C4-2B (cell line): ENCODE data around the gene NCKAP5.

Source experiments
- H3K27ac ChIP-seq: fragments of 450-650 bp; 2 replicates; pipeline ENCODE4 v1.5.1; 2017
- ZFX ChIP-seq: fragments of 450-650 bp; IDR thresholded peaks from 2 replicates; pipeline ENCODE4 v1.6.1; 2017
- TF ChIP-seq, protein P1 (sequence below): fragments of 450-650 bp; conservative IDR thresholded peaks from 2 replicates; pipeline ENCODE4 v1.5.1; 2017; ENCODE audit warnings: mild to moderate bottlenecking

Gene NCKAP5

DNA sequence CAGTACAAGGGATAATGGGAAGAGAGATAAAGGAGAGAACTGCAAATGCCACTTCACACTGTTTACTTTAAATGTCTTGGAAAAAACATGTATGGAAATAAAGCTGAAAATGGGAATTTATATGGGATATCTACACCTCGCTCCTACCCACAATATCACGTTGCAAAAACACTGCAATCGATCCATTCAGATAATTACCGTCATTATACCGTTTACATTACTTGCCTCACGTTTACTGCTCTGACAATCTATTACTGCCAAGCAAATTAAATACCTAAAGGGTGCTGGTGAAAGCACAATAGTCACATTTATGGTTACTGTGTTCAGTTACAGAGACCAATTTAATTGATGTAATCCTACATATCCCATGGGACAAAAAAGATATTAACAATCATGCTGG, 683.6 kb downstream of the NCKAP5 start:
- TF ChIP-seq ZFX, result no peak
- TF ChIP-seq, protein P1, sequence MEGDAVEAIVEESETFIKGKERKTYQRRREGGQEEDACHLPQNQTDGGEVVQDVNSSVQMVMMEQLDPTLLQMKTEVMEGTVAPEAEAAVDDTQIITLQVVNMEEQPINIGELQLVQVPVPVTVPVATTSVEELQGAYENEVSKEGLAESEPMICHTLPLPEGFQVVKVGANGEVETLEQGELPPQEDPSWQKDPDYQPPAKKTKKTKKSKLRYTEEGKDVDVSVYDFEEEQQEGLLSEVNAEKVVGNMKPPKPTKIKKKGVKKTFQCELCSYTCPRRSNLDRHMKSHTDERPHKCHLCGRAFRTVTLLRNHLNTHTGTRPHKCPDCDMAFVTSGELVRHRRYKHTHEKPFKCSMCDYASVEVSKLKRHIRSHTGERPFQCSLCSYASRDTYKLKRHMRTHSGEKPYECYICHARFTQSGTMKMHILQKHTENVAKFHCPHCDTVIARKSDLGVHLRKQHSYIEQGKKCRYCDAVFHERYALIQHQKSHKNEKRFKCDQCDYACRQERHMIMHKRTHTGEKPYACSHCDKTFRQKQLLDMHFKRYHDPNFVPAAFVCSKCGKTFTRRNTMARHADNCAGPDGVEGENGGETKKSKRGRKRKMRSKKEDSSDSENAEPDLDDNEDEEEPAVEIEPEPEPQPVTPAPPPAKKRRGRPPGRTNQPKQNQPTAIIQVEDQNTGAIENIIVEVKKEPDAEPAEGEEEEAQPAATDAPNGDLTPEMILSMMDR, result no peak

DNA sequence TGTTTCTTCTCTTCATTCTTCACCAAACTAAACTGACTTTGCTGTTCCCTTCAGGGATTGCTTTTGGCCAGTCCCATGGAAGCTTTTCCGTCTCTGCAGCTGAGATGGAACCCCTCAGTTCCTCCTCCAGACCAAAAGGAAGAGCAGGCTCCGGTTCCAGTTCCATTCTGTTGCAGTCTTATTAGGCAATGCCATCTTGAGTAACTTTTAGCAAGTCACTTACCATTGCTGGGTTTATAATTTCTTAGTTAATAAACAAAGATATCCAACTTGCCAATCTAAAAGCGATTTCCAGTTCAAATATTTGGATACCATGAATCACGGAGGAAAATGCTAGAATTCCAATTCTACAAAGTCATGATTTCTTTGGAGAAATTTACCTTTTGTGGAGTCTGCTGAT, 684.0 kb downstream of the NCKAP5 start:
- H3K27ac ChIP-seq, result no peak overlapping the region
- TF ChIP-seq, protein P1, result no peak
- TF ChIP-seq ZFX, result no peak

More for the DNA sequence above, 683.6 kb downstream of the NCKAP5 start:
- no peak overlapping the region for H3K27ac ChIP-seq

DNA sequence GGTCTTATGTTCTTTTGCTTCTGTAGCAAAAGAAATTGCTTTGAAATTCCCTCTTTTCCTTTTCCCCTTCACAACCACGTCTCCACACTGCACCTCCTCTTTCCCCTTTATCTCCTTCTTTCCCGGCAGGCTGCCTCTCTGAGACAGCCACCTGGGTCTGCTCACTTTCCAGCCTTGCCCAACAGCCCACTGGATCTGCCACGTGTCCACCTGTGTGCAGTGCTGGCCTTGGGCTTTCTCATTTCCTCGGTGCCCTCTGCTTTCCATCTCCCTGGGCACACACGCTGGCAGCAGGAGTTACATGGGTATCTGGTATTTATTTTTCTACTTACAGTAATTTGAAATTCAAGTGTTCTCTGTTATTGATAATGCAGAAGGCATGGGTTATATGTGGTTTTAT, 684.8 kb downstream of the NCKAP5 start:
- no peak overlapping the region for H3K27ac ChIP-seq

DNA sequence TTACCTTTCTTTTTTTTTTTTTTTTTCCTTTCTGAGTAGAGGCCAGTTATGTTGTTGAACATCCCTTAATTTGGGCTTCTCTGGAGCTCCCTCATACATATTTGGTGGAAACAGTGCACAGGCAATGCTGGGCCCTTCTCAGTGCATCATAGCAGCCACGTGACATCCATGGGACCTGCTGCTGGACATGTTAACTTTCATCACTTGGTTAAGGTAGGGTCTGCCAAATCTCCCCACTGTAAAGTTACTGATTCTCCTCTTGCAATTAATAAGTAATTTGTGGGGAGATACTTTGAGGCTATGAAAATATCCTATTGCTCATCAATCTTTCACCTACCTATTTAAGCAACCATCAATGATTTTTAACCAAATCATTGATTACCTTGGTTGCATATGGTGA, 686.7 kb downstream of the NCKAP5 start:
- H3K27ac ChIP-seq, result no peak overlapping the region
- TF ChIP-seq, protein P1, result no peak
- TF ChIP-seq ZFX, result no peak

More for the DNA sequence above, 684.8 kb downstream of the NCKAP5 start:
- no peak for TF ChIP-seq ZFX
- TF ChIP-seq, protein P1, result no peak

DNA sequence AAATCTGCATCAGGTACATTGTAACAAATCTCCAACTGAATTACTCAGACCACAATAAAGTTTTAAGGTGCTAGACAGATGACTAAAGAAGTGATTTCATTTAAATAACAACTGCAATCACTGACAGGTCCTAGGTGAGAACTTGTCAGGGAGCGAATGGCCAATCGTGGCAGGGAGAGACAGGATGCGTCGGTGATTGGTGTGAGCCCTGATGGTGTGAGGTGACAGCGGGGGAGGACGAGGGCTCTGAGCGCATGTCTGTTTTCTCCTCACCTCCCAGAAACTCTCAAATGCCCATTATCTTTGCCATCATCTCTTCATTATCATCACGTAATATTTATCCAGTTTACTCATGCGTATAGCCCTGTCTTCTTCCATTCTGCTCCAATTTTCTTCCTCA, 690.3 kb downstream of the NCKAP5 start:
- TF ChIP-seq, protein P1, result no peak
- no peak for TF ChIP-seq ZFX
- no peak overlapping the region for H3K27ac ChIP-seq

DNA sequence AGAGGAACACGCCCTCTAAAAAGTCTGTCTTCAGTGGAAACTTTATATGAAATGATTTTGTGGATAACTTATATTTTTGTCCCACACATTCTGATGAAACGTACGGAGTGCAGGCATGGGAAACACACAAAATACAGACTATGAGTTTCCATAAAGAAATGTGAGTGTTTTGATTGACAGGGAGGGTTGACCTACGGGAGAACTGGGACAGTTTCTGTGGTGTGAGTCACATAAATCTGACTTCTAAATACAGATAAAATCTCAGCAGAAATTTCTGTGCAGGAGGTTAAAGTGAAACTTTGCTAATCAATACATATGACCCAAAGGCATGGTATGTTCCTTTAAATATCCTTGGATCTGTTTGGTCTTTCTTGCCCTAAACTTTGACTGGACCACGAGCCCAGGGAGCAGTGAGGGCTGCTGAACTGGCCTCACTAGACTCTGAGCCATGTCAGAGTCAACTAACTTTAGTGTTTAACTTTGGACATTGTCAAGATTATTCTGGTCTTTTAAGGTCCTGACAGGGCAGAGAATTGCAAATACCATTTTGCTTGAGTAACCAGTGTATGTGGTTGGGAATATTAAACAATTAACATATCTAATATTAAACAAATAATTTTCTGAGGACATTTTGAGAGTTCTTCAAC, 691.4 kb downstream of the NCKAP5 start:
- H3K27ac ChIP-seq, result no peak overlapping the region
- TF ChIP-seq, protein P1, result no peak
- no peak for TF ChIP-seq ZFX

DNA sequence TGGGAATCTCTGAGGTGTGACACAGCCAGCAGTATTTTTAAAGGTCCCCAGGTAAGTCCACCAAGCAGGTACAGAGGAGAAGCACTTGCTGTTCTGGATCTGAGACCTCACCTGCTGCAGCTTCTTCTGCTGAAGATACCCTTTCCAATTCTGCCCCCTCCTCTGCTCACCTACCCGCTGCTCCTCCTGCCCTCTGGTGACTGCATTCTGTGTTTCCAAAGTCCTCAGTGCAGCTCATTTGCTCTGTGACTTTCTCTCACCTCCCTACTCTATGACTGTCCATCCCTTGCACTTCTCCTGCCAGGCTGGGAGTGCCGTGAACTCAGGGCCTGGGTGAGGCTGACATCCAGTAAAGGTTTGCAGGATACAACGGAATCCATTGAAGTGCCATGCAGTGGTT, 693.1 kb downstream of the NCKAP5 start:
- TF ChIP-seq ZFX, result no peak
- TF ChIP-seq, protein P1, result no peak
- no peak overlapping the region for H3K27ac ChIP-seq
